HepG2 (cell line): ENCODE measurements around the gene FEM1C. TPM values are rescaled to one million over a fixed set of nuclear protein-coding genes. Genes with fewer than 3 reads are reported as not detected.
A peak's percentile ranks its signal among the peaks of the same experiment; 100 is the strongest.

Experiments used
- ATAC-seq: fragments of 200-7000 bp; cut with Tn5 transposase; 3 replicates; pipeline ENCODE4 v1.9.1; 2020; ENCODE audit warnings: mild to moderate bottlenecking, moderate library complexity
- BruUV-seq: library from RNA; stranded (reverse); fragments of 400-500 nt; replicated peaks from 2 replicates; lab custom pipeline; 2021; lab: Mats Ljungman, UMichigan
- CTCF ChIA-PET: fragments of 300-600 bp; formaldehyde crosslinking; extraction: SDS; loops from one replicate; lab custom pipeline; 2021; ENCODE audit warnings: low total read pairs, inconsistent platforms, low intra/inter-chr PET ratio; lab: Yijun Ruan, JAX
- POLR2A ChIA-PET: fragments of 350-600 bp; sonication (Branson Sonifier 250); formaldehyde crosslinking; loops from one replicate; lab custom pipeline; 2020; ENCODE audit warnings: antibody characterized with exemption, inconsistent platforms; lab: Yijun Ruan, JAX
- DNase-seq: peaks from one replicate; pipeline ENCODE4 v3.0.0-alpha.2; 2015; ENCODE audit warnings: low spot score
- FAIRE-seq: peaks from 3 replicates; lab custom pipeline; 2011; peaks lifted over from hg19 to GRCh38; lab: Jason Lieb, UNC
- H2AFZ ChIP-seq: one replicate; pipeline ENCODE4 v1.6.1; 2011; ENCODE audit warnings: low read length, inconsistent platforms
- H3K27ac ChIP-seq: fragments of 300-600 bp; 3 replicates; pipeline ENCODE4 v1.8.0; 2011; ENCODE audit warnings: mixed run types, mild to moderate bottlenecking, mixed read lengths, low read length, inconsistent platforms; ENCODE audit not compliant: insufficient read depth; ENCODE audit errors: extremely low read length
- H3K27me3 ChIP-seq, 2 experiments: fragments of 200-600 bp in 1 of 2; 2 replicates in 1 of 2; 3 replicates in 1 of 2; pipeline versions ENCODE4 v1.6.0 to v1.8.0; 2011; ENCODE audit warnings: low read length in 2 of 2, mild to moderate bottlenecking in 2 of 2, moderate library complexity in 2 of 2, inconsistent platforms in 1 of 2; ENCODE audit not compliant: insufficient read depth in 2 of 2, control insufficient read depth in 1 of 2
- H3K36me3 ChIP-seq, 2 experiments: fragments of 200-600 bp in 1 of 2; replicated peaks in 1 of 2; 2 replicates in 1 of 2; 3 replicates in 1 of 2; pipeline versions ENCODE4 v1.5.1 to v1.8.0; 2011; ENCODE audit warnings: low read length in 2 of 2, inconsistent platforms in 1 of 2; ENCODE audit not compliant: insufficient read depth in 2 of 2, control insufficient read depth in 1 of 2
- H3K4me1 ChIP-seq: 2 replicates; pipeline ENCODE4 v1.5.1; 2012; ENCODE audit warnings: low read length, inconsistent platforms; ENCODE audit not compliant: insufficient read depth
- H3K4me2 ChIP-seq: 2 replicates; pipeline ENCODE4 v1.6.0; 2011; ENCODE audit warnings: low read depth, low read length, inconsistent platforms
- H3K4me3 ChIP-seq, 3 experiments: fragments of 200-600 bp in 1 of 3; sonication (generic), shearing (Covaris generic) in 1 of 3; replicated peaks in 1 of 3; 2 replicates each; pipeline ENCODE4 v1.5.1; 2011 to 2016; ENCODE audit warnings: low read length in 3 of 3, inconsistent platforms in 2 of 3, low read depth in 2 of 3, mild to moderate bottlenecking in 2 of 3, control low read depth in 1 of 3, mixed read lengths in 1 of 3; ENCODE audit not compliant: insufficient read depth in 1 of 3
- H3K79me2 ChIP-seq: one replicate; pipeline ENCODE4 v1.6.1; 2011; ENCODE audit warnings: low read length, inconsistent platforms; ENCODE audit not compliant: insufficient read depth
- H3K9ac ChIP-seq: 2 replicates; pipeline ENCODE4 v1.6.0; 2011; ENCODE audit warnings: mild to moderate bottlenecking, low read depth, low read length, inconsistent platforms; ENCODE audit not compliant: insufficient read depth
- H3K9me3 ChIP-seq: 2 replicates; pipeline ENCODE4 v1.5.1; 2012; ENCODE audit warnings: mild to moderate bottlenecking, low read length
- H4K20me1 ChIP-seq: 2 replicates; pipeline ENCODE4 v1.6.0; 2011; ENCODE audit warnings: inconsistent platforms, mild to moderate bottlenecking, low read length, moderate library complexity; ENCODE audit not compliant: insufficient read depth
- SAP130 ChIP-seq: IDR thresholded peaks from 2 replicates; pipeline ENCODE4 v1.6.1; 2016; ENCODE audit warnings: low read depth
- ZNF318 ChIP-seq: sonication (generic); formaldehyde crosslinking; IDR thresholded peaks from 2 replicates; pipeline ENCODE4 v1.4.0; 2020; ENCODE audit warnings: mild to moderate bottlenecking, missing genetic modification reagents
- WGBS: methylation state at CpG from one replicate; pipeline ENCODE4 v1.1.6; 2017; ENCODE audit warnings: low lambda C conversion rate; 5-methylcytosine and 5-hydroxymethylcytosine counted together
- in situ Hi-C: cut with HindIII; loops from 2 replicates; pipeline ENCODE4 v1.10.0; 2017; ENCODE audit warnings: low pct_unique_long_range_greater_than_20kb; ENCODE audit not compliant: extremely low pct_ligation_motif_present
- intact Hi-C: fragments of 100-400 bp; cut with micrococcal nuclease; formaldehyde crosslinking; loops from one replicate; pipeline ENCODE4 v1.10.0; 2022; ENCODE audit not compliant: unreplicated experiment
- polyA plus RNA-seq, 8 experiments: library from polyadenylated mRNA; depleted of rRNA in 3 of 8; stranded (reverse) in 7 of 8; unstranded in 1 of 8; fragments of >200 nt; fragmentation: Illumina TruSeq in 4 of 8; extraction: Trizol in 4 of 8; gene quantifications; 2 replicates each; pipeline versions ENCODE4 v1.2.1 to v1.2.3, GENCODE V29; 2011 to 2016; ENCODE audit warnings: low read depth in 4 of 8, missing spikeins in 1 of 8, mixed read lengths in 1 of 8; ENCODE audit not compliant: insufficient read depth in 1 of 8
- total RNA-seq, 5 experiments: library from RNA; depleted of rRNA; stranded (reverse); fragments of >200 nt; fragmentation: Illumina TruSeq; extraction: Trizol; gene quantifications; 2 replicates each; pipeline ENCODE4 v1.2.3, GENCODE V29; 2016; ENCODE audit warnings: low read depth in 1 of 5

Gene FEM1C
- total and polyA plus RNA-seq, 2 of the 13 experiments (the other 11 are each of a cell fraction or from before 2014, with no cell fraction given) = 5.5 to 8.3 TPM

GRCh38 chr5:115542086-115542485 lies 2.5 kb downstream of the FEM1C start:
- peak overlapping the region; percentile 93 for H3K27ac ChIP-seq
- FAIRE-seq (no peak), DNase-seq (peak; percentile 6)
- H4K20me1 ChIP-seq = peaks cover 62% of the 10 kb centered on the region
- CTCF ChIA-PET = no interaction called here
- H3K4me3 ChIP-seq = peak overlapping the region; percentile 87 to 93 (median 91); a peak in 5 of 6 replicates
- peaks cover 71% of the 10 kb centered on the region for H3K79me2 ChIP-seq
- intact Hi-C loops (loop anchor here (5.0 kb wide), 1 partner anchor 300 kb away; the partner anchor contains the start of genes AP3S1 and ATG12), in situ Hi-C loops (loop anchor here (10.0 kb wide), 1 partner anchor 293 kb away; no protein-coding TSS in a partner anchor)
- H3K4me2 ChIP-seq = peak overlapping the region; percentile 93
- peaks cover 6% of the 10 kb centered on the region for H3K9me3 ChIP-seq
- H3K27me3 ChIP-seq = no peaks in the 10 kb centered on the region; a peak in 1 of 5 replicates
- peaks cover 50% of the 10 kb centered on the region for H3K4me1 ChIP-seq
- 4% methylated on average over 2 of the region's 2 CpGs for WGBS
- no TSS peak for BruUV-seq
- TF ChIP-seq SAP130 (CRISPR knock-in tag) = 0 out of 2 replicates have a peak, but pooled peaks have one; percentile 4
- TF ChIP-seq ZNF318 (CRISPR knock-in tag) = no peak
- TF ChIP-seq, all 625 proteins: peak for 1
- no peak for ATAC-seq
- Histone ChIP-seq H3K9ac (peak overlapping the region; percentile 95), H2AFZ (no peak overlapping the region), H3K36me3 (peaks cover 3 to 4% of the 10 kb centered on the region in 2 experiments; a peak in 3 of 5 replicates)
- POLR2A ChIA-PET = interaction anchor here (1.1 kb wide), 1 partner anchor 19 kb away, joined by 3 read pairs; no protein-coding TSS in a partner anchor
